Measurements from ENCODE around the gene TMEM252. TPM values are rescaled to one million over a fixed set of nuclear protein-coding genes. Genes with fewer than 3 reads are reported as not detected.

Gene TMEM252, protein sequence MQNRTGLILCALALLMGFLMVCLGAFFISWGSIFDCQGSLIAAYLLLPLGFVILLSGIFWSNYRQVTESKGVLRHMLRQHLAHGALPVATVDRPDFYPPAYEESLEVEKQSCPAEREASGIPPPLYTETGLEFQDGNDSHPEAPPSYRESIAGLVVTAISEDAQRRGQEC
- total RNA-seq: not detected in 2 replicates

DNA sequence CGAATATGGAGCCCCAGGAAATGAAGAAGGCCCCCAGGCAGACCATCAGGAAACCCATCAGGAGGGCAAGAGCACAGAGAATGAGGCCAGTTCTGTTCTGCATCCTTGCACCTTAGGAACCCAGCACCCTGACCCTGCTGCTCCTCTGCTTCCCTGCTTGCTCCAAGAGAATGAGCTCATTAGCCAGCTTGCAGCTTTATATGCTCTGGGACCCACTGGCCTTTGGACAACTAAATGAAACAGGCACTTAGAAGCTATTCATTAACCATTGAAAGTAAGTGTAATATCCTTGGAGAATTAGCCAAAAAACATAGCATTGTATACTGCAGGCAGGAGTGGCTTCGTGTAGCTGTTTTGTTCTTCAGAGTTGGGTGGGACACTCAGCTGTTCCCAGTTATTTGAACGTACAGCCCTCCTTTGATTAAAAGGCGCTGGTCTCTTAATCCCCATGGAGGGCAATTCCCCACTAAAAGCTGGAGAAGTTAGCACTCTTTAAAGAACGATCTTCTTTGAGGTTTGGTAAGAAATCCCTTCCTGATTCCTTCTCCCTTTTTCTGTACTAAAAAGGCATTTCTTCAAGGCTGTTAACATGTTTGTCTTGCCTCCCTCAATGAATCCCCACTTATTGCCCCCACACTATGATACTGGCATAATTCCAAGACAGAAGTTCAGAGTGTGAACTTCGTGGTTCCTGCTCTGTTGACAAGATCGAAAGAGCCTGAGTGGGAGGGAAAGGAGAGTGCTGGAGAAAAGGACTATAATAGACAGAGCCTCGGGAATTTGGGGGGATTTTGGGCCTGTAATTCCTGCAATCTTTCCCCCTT is at the start of gene TMEM252:
Gene TMEM252 (minus strand): TSS at position 172 of the 824 bp plus-strand sequence. CDS start 69 bp downstream, at position 103.

Other genes with a start within 250 kb of the TMEM252 start
- under 0.01 and 0.21 TPM in 2 replicates for gene FOXD4L3, start 238.0 kb downstream of the TMEM252 start, total RNA-seq
- gene PGM5, start 184.3 kb downstream of the TMEM252 start, total RNA-seq: 0.07 TPM in 1 of 2 replicates, not detected in the other
- 1.0 and 1.9 TPM in 2 replicates for gene PIP5K1B, start 164.4 kb upstream of the TMEM252 start, total RNA-seq

Measured in nasal cavity respiratory epithelium epithelial cell of viscerocranial mucosa (primary cell).